KMS-11 (cell line): ENCODE measurements around the gene C11orf21.

ENCODE experiments used
- H2AFZ ChIP-seq: fragments of 200-600 bp; sonication (generic); 2 replicates; pipeline ENCODE4 v1.6.1; 2016; ENCODE audit warnings: antibody characterized with exemption, mixed run types, low read depth
- H3K27ac ChIP-seq: fragments of 200-600 bp; sonication (generic); 2 replicates; pipeline ENCODE4 v1.6.1; 2016; ENCODE audit warnings: mild to moderate bottlenecking, mixed run types
- H3K27me3 ChIP-seq: fragments of 200-600 bp; sonication (generic); 2 replicates; pipeline ENCODE4 v1.6.1; 2017; ENCODE audit warnings: mild to moderate bottlenecking, low read depth, mixed run types, moderate library complexity; ENCODE audit not compliant: insufficient read depth
- H3K36me3 ChIP-seq: fragments of 200-600 bp; sonication (generic); 2 replicates; pipeline ENCODE4 v1.6.1; 2017; ENCODE audit warnings: mild to moderate bottlenecking, mixed run types; ENCODE audit not compliant: insufficient read depth
- H3K4me1 ChIP-seq: fragments of 200-600 bp; sonication (generic); 2 replicates; pipeline ENCODE4 v1.6.1; 2016; ENCODE audit warnings: mild to moderate bottlenecking, low read depth, mixed run types; ENCODE audit not compliant: poor library complexity, severe bottlenecking
- H3K4me2 ChIP-seq: fragments of 200-600 bp; sonication (generic); 2 replicates; pipeline ENCODE4 v1.7.0; 2016; ENCODE audit warnings: mild to moderate bottlenecking, mixed run types
- H3K4me3 ChIP-seq: fragments of 200-600 bp; sonication (generic); IDR thresholded peaks from 2 replicates; pipeline ENCODE4 v1.6.1; 2017; ENCODE audit warnings: low read depth, low read length, mixed read lengths; ENCODE audit not compliant: insufficient read depth
- H3K79me2 ChIP-seq: fragments of 200-600 bp; sonication (generic); 2 replicates; pipeline ENCODE4 v1.6.1; 2016; ENCODE audit warnings: low read depth, mixed run types; ENCODE audit not compliant: insufficient read depth
- H3K9ac ChIP-seq: fragments of 200-600 bp; sonication (generic); 2 replicates; pipeline ENCODE4 v1.6.1; 2016; ENCODE audit warnings: mild to moderate bottlenecking, mixed run types
- H4K20me1 ChIP-seq: fragments of 200-600 bp; sonication (generic); 2 replicates; pipeline ENCODE4 v1.6.1; 2016; ENCODE audit warnings: mild to moderate bottlenecking, mixed run types; ENCODE audit not compliant: insufficient read depth
- CTCF ChIP-seq: fragments of 200-600 bp; sonication (generic); conservative IDR thresholded peaks from 2 replicates; pipeline ENCODE4 v1.6.1; 2017; ENCODE audit warnings: low read depth, mild to moderate bottlenecking, antibody characterized with exemption, low read length, moderate library complexity, mixed read lengths

The C11orf21 gene

GRCh38 chr11:2330696-2331095 is 29.0 kb upstream of the C11orf21 start:
- no peak overlapping the region for H3K27ac ChIP-seq
- TF ChIP-seq CTCF: no peak
- H3K27me3 ChIP-seq: peaks cover 50% of the 10 kb centered on the region; the same call in 1 of the 2 replicates
- H3K36me3 ChIP-seq: no peaks in the 10 kb centered on the region
- no peak overlapping the region for H3K4me2 ChIP-seq
- H2AFZ ChIP-seq: no peak overlapping the region
- H3K4me1 ChIP-seq: no peaks in the 10 kb centered on the region
- H4K20me1 ChIP-seq: no peaks in the 10 kb centered on the region
- H3K9ac ChIP-seq: no peak overlapping the region
- H3K79me2 ChIP-seq: no peaks in the 10 kb centered on the region
- H3K4me3 ChIP-seq: no peak overlapping the region

- H3K4me1 ChIP-seq: no peaks in the 10 kb centered on the region
- H3K27me3 ChIP-seq: peaks cover 51% of the 10 kb centered on the region; the same call in 1 of the 2 replicates
- H3K9ac ChIP-seq: no peak overlapping the region
- H3K4me3 ChIP-seq: no peak overlapping the region
- H3K36me3 ChIP-seq: no peaks in the 10 kb centered on the region
- no peaks in the 10 kb centered on the region for H3K79me2 ChIP-seq
- no peak overlapping the region for H3K27ac ChIP-seq
- no peaks in the 10 kb centered on the region for H4K20me1 ChIP-seq
- H2AFZ ChIP-seq: no peak overlapping the region
- no peak for TF ChIP-seq CTCF
- H3K4me2 ChIP-seq: no peak overlapping the region
Observed at GRCh38 chr11:2329551-2329950, 27.8 kb upstream of the C11orf21 start.

- peaks cover 56% of the 10 kb centered on the region; the same call in 1 of the 2 replicates for H3K27me3 ChIP-seq
- no peaks in the 10 kb centered on the region for H3K79me2 ChIP-seq
- H3K4me2 ChIP-seq: no peak overlapping the region
- no peaks in the 10 kb centered on the region for H3K4me1 ChIP-seq
- no peak overlapping the region for H3K9ac ChIP-seq
- H3K36me3 ChIP-seq: no peaks in the 10 kb centered on the region
- no peak overlapping the region for H3K27ac ChIP-seq
- H2AFZ ChIP-seq: no peak overlapping the region
- no peak for TF ChIP-seq CTCF
- no peak overlapping the region for H3K4me3 ChIP-seq
- no peaks in the 10 kb centered on the region for H4K20me1 ChIP-seq
Observed at GRCh38 chr11:2328656-2329354, 27.1 kb upstream of the C11orf21 start.

- Histone ChIP-seq H3K27me3 (peaks cover 60% of the 10 kb centered on the region; the same call in 1 of the 2 replicates), H3K4me3 (no peak overlapping the region), H3K9ac (no peak overlapping the region), H3K4me2 (no peak overlapping the region), H3K4me1 (no peaks in the 10 kb centered on the region), H3K27ac (no peak overlapping the region), H4K20me1 (no peaks in the 10 kb centered on the region), H2AFZ (no peak overlapping the region), H3K36me3 (no peaks in the 10 kb centered on the region), H3K79me2 (no peaks in the 10 kb centered on the region)
- no peak for TF ChIP-seq CTCF
Observed at GRCh38 chr11:2328021-2328420, 26.3 kb upstream of the C11orf21 start.
